ENCODE measurements around the gene LYZ. TPM values are rescaled to one million over a fixed set of nuclear protein-coding genes. Genes with fewer than 3 reads are reported as not detected.

LYZ gene
- total and polyA plus RNA-seq, 7 donors = 3.6 to 26.7 (median 6.1) TPM

DNA sequence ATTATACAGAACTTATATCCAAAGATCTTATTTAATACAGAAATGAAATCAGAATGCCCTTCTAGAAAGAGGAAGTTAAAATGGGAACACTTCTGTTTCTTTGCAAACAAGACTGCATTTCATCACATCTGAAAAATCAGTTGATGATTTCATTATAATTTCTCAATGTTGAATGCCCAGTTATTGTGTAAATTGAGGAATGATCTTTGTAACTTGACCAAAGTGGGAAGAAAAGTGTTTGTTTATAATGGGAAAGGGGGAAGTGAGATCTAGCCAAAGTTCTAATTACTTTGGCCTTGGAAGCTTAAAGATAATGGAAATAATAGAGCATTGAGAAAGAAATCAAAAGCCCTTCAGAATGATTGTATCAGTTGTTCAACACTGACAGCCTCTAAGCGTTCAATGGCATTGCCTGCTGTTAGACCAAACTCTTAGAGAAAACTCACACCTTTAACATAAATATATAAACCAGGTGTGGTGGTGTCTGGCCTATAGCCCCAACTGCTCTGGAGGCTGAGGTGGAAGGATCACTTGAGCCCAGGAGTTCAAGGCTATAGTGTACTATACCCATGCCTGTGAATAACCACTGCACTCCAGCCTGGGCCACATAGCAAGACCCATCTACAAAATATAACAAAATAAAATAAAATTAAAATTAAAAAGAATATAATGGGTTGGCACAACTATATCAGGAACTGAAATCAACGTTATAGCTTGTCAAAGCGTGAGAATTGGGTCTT lies 9.9 kb upstream of the LYZ start:
- peaks cover 0 to 2% (median 0%) of the 10 kb centered on the region in 3 donors for H3K27me3 ChIP-seq (ENCODE audit: insufficient read depth in 3 of 3, low read length in 2 of 3)
- intact Hi-C loops (cut with DNase I) = no loop called here
- H3K36me3 ChIP-seq (ENCODE audit: insufficient read depth in 1 of 2, low read depth in 1 of 2) = no peaks in the 10 kb centered on the region
- 82 to 88% (median 83%) methylated on average over 3 of the region's 3 CpGs for WGBS, 3 donors
- no peaks in the 10 kb centered on the region for H3K4me1 ChIP-seq
- TF ChIP-seq, protein P1, sequence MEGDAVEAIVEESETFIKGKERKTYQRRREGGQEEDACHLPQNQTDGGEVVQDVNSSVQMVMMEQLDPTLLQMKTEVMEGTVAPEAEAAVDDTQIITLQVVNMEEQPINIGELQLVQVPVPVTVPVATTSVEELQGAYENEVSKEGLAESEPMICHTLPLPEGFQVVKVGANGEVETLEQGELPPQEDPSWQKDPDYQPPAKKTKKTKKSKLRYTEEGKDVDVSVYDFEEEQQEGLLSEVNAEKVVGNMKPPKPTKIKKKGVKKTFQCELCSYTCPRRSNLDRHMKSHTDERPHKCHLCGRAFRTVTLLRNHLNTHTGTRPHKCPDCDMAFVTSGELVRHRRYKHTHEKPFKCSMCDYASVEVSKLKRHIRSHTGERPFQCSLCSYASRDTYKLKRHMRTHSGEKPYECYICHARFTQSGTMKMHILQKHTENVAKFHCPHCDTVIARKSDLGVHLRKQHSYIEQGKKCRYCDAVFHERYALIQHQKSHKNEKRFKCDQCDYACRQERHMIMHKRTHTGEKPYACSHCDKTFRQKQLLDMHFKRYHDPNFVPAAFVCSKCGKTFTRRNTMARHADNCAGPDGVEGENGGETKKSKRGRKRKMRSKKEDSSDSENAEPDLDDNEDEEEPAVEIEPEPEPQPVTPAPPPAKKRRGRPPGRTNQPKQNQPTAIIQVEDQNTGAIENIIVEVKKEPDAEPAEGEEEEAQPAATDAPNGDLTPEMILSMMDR (IDR thresholded peaks at IDR 0.05) = no peak
- DNase-seq (no peak), ATAC-seq (no peak)
- no peak overlapping the region for H3K4me3 ChIP-seq
- H3K27ac ChIP-seq = no peak overlapping the region
- H3K9me3 ChIP-seq = no peaks in the 10 kb centered on the region

DNA sequence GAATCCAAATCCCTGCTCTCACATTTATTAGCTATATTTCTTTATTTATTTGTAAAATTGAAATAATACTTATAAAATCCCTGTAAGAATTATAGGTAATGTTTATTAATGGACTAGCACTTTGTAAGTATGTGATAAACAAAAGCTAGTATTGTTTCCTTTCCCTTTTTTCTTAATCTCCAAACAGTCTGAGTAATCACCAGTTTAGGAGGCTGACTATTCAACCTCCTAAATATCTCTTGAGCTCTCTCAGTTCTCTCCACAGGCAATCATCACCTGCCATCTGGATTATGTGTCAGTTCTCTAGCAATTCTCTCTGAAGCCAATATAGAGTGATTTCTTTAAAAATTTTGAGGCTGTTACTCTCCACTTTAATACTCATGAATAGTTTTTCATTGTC lies 9.2 kb upstream of the LYZ start:
- intact Hi-C loops (cut with DNase I) = no loop called here
- no peaks in the 10 kb centered on the region for H3K9me3 ChIP-seq
- H3K27me3 ChIP-seq (ENCODE audit: insufficient read depth in 3 of 3, low read length in 2 of 3) = peaks cover 0 to 2% (median 0%) of the 10 kb centered on the region in 3 donors
- ATAC-seq = no peak
- no peaks in the 10 kb centered on the region for H3K4me1 ChIP-seq
- H3K4me3 ChIP-seq = no peak overlapping the region
- TF ChIP-seq, protein P1 (IDR thresholded peaks at IDR 0.05) = no peak
- no peak overlapping the region for H3K27ac ChIP-seq
- H3K36me3 ChIP-seq (ENCODE audit: insufficient read depth in 1 of 2, low read depth in 1 of 2) = no peaks in the 10 kb centered on the region
- DNase-seq = no peak

DNA sequence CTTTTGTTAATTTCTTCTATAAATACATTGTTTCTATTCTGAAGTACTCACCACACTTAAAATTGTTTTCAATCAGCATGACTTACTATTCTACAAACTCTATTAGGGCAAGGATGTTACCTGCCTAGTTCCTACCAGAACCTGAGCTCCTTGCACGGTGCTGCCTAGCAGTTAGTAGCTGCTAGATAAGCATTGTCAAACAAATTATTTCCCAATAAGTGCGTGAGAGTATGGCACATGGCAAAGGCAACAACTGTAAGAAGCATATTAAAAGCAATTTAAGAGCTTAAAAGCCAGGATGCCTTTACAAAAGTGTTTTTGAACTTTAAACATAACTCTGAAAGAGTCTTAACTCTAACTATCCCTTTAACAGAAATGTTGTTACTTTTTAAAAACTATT lies 8.2 kb upstream of the LYZ start:
- no peak for ATAC-seq
- no peaks in the 10 kb centered on the region for H3K36me3 ChIP-seq (ENCODE audit: insufficient read depth in 1 of 2, low read depth in 1 of 2)
- no peak for DNase-seq
- no peaks in the 10 kb centered on the region for H3K9me3 ChIP-seq
- intact Hi-C loops (cut with DNase I) = no loop called here
- 67 to 88% (median 76%) methylated on average over 2 of the region's 2 CpGs for WGBS, 3 donors
- TF ChIP-seq, protein P1 (IDR thresholded peaks at IDR 0.05) = no peak
- no peak overlapping the region for H3K4me3 ChIP-seq
- no peaks in the 10 kb centered on the region for H3K4me1 ChIP-seq
- H3K27me3 ChIP-seq (ENCODE audit: insufficient read depth in 3 of 3, low read length in 2 of 3) = peaks cover 0 to 2% (median 0%) of the 10 kb centered on the region in 3 donors
- no peak overlapping the region for H3K27ac ChIP-seq

DNA sequence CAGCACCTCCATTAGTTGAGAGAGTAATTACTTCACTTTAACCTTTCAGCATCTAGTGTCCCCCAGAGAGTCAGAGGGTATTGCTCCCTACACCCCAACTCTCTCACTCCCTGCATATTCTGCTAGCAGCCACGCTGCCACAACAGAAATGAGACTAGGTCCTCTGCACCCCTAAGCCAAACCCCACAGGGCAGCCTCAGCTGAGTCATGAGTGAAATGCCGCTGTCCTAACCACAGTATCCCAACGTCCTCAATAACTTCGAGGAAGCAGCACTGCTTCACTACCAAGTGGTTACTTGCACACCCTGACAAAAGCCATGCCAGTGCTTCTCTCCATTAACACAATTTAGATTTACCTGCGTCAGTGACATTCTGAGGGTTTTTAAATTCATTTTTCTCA lies 6.9 kb upstream of the LYZ start:
- no peak overlapping the region for H3K27ac ChIP-seq
- no peak for DNase-seq

More for the DNA sequence above, 6.9 kb upstream of the LYZ start:
- intact Hi-C loops (cut with DNase I) = no loop called here
- H3K27me3 ChIP-seq (ENCODE audit: insufficient read depth in 3 of 3, low read length in 2 of 3) = no peaks in the 10 kb centered on the region
- TF ChIP-seq, protein P1 (IDR thresholded peaks at IDR 0.05) = no peak
- no peak overlapping the region for H3K4me3 ChIP-seq
- ATAC-seq = no peak
- WGBS, 3 donors = 67 to 75% (median 68%) methylated on average over 5 of the region's 5 CpGs
- H3K36me3 ChIP-seq (ENCODE audit: insufficient read depth in 1 of 2, low read depth in 1 of 2) = no peaks in the 10 kb centered on the region
- H3K9me3 ChIP-seq = no peaks in the 10 kb centered on the region
- no peaks in the 10 kb centered on the region for H3K4me1 ChIP-seq

Data from psoas muscle (tissue), 8 donors.